ENCODE results near the gene ELOVL5. TPM values are rescaled to one million over a fixed set of nuclear protein-coding genes. Genes with fewer than 3 reads are reported as not detected.

Gene ELOVL5
- total and polyA plus RNA-seq, 2 experiments from 2014 or later, result 83.3 to 180 TPM

GRCh38 chr6:53280207-53280606 lies 68.5 kb downstream of the ELOVL5 start:
- no peak overlapping the region for H3K4me3 Mint-ChIP-seq
- Histone ChIP-seq H2AFZ (no peak overlapping the region), H3K4me3 (no peak overlapping the region), H3K4me1 (ENCODE audit: insufficient read depth) (no peaks in the 10 kb centered on the region), H3F3A (replicated peaks; ENCODE audit: low read depth) (no peaks in the 10 kb centered on the region), H3K27ac (ENCODE audit: low read depth) (no peak overlapping the region), H3K4me2 (no peak overlapping the region), H3K27me3 (ENCODE audit: insufficient read depth) (no peaks in the 10 kb centered on the region), H3K79me2 (replicated peaks; ENCODE audit: insufficient read depth) (peaks cover 56% of the 10 kb centered on the region), H4K20me1 (replicated peaks; ENCODE audit: insufficient read depth) (peaks cover 26% of the 10 kb centered on the region; the same call in 1 of the 2 replicates), H3K9me2 (ENCODE audit: insufficient read depth) (no peaks in the 10 kb centered on the region), H3K36me3 (ENCODE audit: insufficient read depth) (peaks cover 3% of the 10 kb centered on the region; the same call in 1 of the 2 replicates)
- TF ChIP-seq STAT1 (IDR thresholded peaks at IDR 0.05; ENCODE audit: unreplicated experiment) (no peak), ZNF114 (CRISPR knock-in tag; IDR thresholded peaks at IDR 0.05) (no peak), ZNF331 (CRISPR knock-in tag; IDR thresholded peaks at IDR 0.05; ENCODE audit: low read depth) (no peak)
- DNase-seq (ENCODE audit: low spot score) (no peak), ATAC-seq (no peak)
- no peak overlapping the region for H3K27ac Mint-ChIP-seq
- peaks cover 19% of the 10 kb centered on the region for H3K36me3 Mint-ChIP-seq (ENCODE audit: low read depth)
- peaks cover 6% of the 10 kb centered on the region for H3K4me1 Mint-ChIP-seq
- no peaks in the 10 kb centered on the region for H3K9me3 Mint-ChIP-seq
- H3K27me3 Mint-ChIP-seq (ENCODE audit: insufficient read depth, low read depth, poor library complexity), result no peaks in the 10 kb centered on the region

- no peaks in the 10 kb centered on the region for H3K9me2 ChIP-seq (ENCODE audit: insufficient read depth)
- H3K27me3 ChIP-seq (ENCODE audit: insufficient read depth), result no peaks in the 10 kb centered on the region
- H3K4me1 ChIP-seq (ENCODE audit: insufficient read depth), result no peaks in the 10 kb centered on the region
- no peak overlapping the region for H3K27ac ChIP-seq (ENCODE audit: low read depth)
- peaks cover 33% of the 10 kb centered on the region; the same call in 1 of the 2 replicates for H4K20me1 ChIP-seq (replicated peaks; ENCODE audit: insufficient read depth)
- Mint-ChIP-seq H3K9me3 (no peaks in the 10 kb centered on the region), H3K36me3 (ENCODE audit: low read depth) (peaks cover 25% of the 10 kb centered on the region), H3K27me3 (ENCODE audit: insufficient read depth, low read depth, poor library complexity) (no peaks in the 10 kb centered on the region), H3K4me1 (peaks cover 6% of the 10 kb centered on the region), H3K27ac (no peak overlapping the region), H3K4me3 (no peak overlapping the region)
- no peak overlapping the region for H2AFZ ChIP-seq
- H3F3A ChIP-seq (replicated peaks; ENCODE audit: low read depth), result no peaks in the 10 kb centered on the region
- DNase-seq (ENCODE audit: low spot score) (no peak), ATAC-seq (no peak)
- H3K4me2 ChIP-seq, result no peak overlapping the region
- H3K36me3 ChIP-seq (ENCODE audit: insufficient read depth), result peaks cover 10% of the 10 kb centered on the region; the same call in 1 of the 2 replicates
- H3K4me3 ChIP-seq, result no peak overlapping the region
- H3K79me2 ChIP-seq (replicated peaks; ENCODE audit: insufficient read depth), result peaks cover 51% of the 10 kb centered on the region
- TF ChIP-seq JUNB (IDR thresholded peaks at IDR 0.05; ENCODE audit: unreplicated experiment) (no peak), ZNF114 (CRISPR knock-in tag; IDR thresholded peaks at IDR 0.05) (no peak), CREB1 (CRISPR knock-in tag; IDR thresholded peaks at IDR 0.05; ENCODE audit: low read depth) (no peak), POLR2AphosphoS5 (IDR thresholded peaks at IDR 0.05; ENCODE audit: low read depth) (no peak), CTCF (conservative IDR thresholded peaks at IDR 0.05; ENCODE audit: low read depth in 2 of 2) (no peak), ETS1 (IDR thresholded peaks at IDR 0.05) (no peak), EZH2 (IDR thresholded peaks at IDR 0.05; ENCODE audit: low read depth, unreplicated experiment) (no peak), ZNF331 (CRISPR knock-in tag; IDR thresholded peaks at IDR 0.05; ENCODE audit: low read depth) (no peak), NANOG (IDR thresholded peaks at IDR 0.05; ENCODE audit: borderline replicate concordance) (no peak), STAT1 (IDR thresholded peaks at IDR 0.05; ENCODE audit: unreplicated experiment) (no peak)
- TF ChIP-seq, protein P1, sequence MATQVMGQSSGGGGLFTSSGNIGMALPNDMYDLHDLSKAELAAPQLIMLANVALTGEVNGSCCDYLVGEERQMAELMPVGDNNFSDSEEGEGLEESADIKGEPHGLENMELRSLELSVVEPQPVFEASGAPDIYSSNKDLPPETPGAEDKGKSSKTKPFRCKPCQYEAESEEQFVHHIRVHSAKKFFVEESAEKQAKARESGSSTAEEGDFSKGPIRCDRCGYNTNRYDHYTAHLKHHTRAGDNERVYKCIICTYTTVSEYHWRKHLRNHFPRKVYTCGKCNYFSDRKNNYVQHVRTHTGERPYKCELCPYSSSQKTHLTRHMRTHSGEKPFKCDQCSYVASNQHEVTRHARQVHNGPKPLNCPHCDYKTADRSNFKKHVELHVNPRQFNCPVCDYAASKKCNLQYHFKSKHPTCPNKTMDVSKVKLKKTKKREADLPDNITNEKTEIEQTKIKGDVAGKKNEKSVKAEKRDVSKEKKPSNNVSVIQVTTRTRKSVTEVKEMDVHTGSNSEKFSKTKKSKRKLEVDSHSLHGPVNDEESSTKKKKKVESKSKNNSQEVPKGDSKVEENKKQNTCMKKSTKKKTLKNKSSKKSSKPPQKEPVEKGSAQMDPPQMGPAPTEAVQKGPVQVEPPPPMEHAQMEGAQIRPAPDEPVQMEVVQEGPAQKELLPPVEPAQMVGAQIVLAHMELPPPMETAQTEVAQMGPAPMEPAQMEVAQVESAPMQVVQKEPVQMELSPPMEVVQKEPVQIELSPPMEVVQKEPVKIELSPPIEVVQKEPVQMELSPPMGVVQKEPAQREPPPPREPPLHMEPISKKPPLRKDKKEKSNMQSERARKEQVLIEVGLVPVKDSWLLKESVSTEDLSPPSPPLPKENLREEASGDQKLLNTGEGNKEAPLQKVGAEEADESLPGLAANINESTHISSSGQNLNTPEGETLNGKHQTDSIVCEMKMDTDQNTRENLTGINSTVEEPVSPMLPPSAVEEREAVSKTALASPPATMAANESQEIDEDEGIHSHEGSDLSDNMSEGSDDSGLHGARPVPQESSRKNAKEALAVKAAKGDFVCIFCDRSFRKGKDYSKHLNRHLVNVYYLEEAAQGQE (IDR thresholded peaks at IDR 0.05; ENCODE audit: unreplicated experiment), result no peak
These were observed 69.5 kb downstream of the ELOVL5 start for GRCh38 chr6:53279293-53279692.

Data from GM23338 (cell line).